IMR-90 (cell line): ENCODE measurements around the gene ABTB2. TPM values are rescaled to one million over a fixed set of nuclear protein-coding genes. Genes with fewer than 3 reads are reported as not detected.
"Not testable (repeated sequence)": the region's sequence is repeated elsewhere in the genome, so short reads cannot be mapped to it uniquely, and the experiment has no call there.

Experiments used
- ATAC-seq: fragments of 200-7000 bp; cut with Tn5 transposase; 2 replicates; pipeline ENCODE4 v1.9.1; 2020; ENCODE audit warnings: low read depth, mild to moderate bottlenecking, moderate library complexity
- BruUV-seq: library from RNA; stranded (reverse); fragments of 400-500 nt; replicated peaks from 2 replicates; lab custom pipeline; 2021; lab: Mats Ljungman, UMichigan
- CTCF ChIA-PET: fragments of 300-600 bp; formaldehyde crosslinking; extraction: SDS; loops from one replicate; lab custom pipeline; 2021; ENCODE audit warnings: antibody characterized with exemption; lab: Yijun Ruan, JAX
- POLR2A ChIA-PET: fragments of 300-600 bp; sonication (Branson Sonifier 250); formaldehyde crosslinking; loops from one replicate; lab custom pipeline; 2022; ENCODE audit warnings: antibody characterized with exemption; ENCODE audit not compliant: unreplicated experiment; lab: Charles Lee
- DNase-seq: peaks from one replicate; pipeline ENCODE4 v3.0.0; 2013
- H2AFZ ChIP-seq: replicated peaks from 2 replicates; pipeline ENCODE3; 2013; ENCODE audit warnings: low read length, mild to moderate bottlenecking; ENCODE audit not compliant: poor library complexity
- H2AK5ac ChIP-seq: 2 replicates; pipeline ENCODE4 v1.6.1; 2013; ENCODE audit warnings: low read depth, low read length, inconsistent platforms
- H2AK9ac ChIP-seq: replicated peaks from 2 replicates; pipeline ENCODE3; 2013; ENCODE audit warnings: mild to moderate bottlenecking, low read depth, low read length, moderate library complexity; ENCODE audit not compliant: poor library complexity
- H2BK120ac ChIP-seq: 2 replicates; pipeline ENCODE4 v1.6.1; 2013; ENCODE audit warnings: low read depth, low read length, inconsistent platforms
- H2BK15ac ChIP-seq: 3 replicates; pipeline ENCODE4 v1.6.1; 2013; ENCODE audit warnings: low read depth, low read length, inconsistent platforms
- H2BK20ac ChIP-seq: 2 replicates; pipeline ENCODE4 v1.6.1; 2013; ENCODE audit warnings: low read depth, mild to moderate bottlenecking, inconsistent platforms, low read length, moderate library complexity
- H2BK5ac ChIP-seq: 2 replicates; pipeline ENCODE4 v1.6.1; 2013; ENCODE audit warnings: mild to moderate bottlenecking, low read depth, low read length, inconsistent platforms; ENCODE audit not compliant: poor library complexity, severe bottlenecking
- H3K14ac ChIP-seq: replicated peaks from 2 replicates; pipeline ENCODE4 v1.6.1; 2013; ENCODE audit warnings: low read depth, low read length, inconsistent platforms
- H3K18ac ChIP-seq: 2 replicates; pipeline ENCODE4 v1.6.1; 2013; ENCODE audit warnings: low read depth, low read length, control low read depth
- H3K23ac ChIP-seq: 2 replicates; pipeline ENCODE4 v1.6.1; 2013; ENCODE audit warnings: low read depth, low read length, inconsistent platforms
- H3K27ac ChIP-seq: 2 replicates; pipeline ENCODE4 v1.5.1; 2013; ENCODE audit warnings: mild to moderate bottlenecking, control low read depth, low read length; ENCODE audit not compliant: insufficient read depth
- H3K27me3 ChIP-seq: 2 replicates; pipeline ENCODE4 v1.6.1; 2013; ENCODE audit warnings: low read length; ENCODE audit not compliant: control insufficient read depth, insufficient read depth
- H3K36me3 ChIP-seq: 2 replicates; pipeline ENCODE4 v1.6.1; 2013; ENCODE audit warnings: low read length, mixed read lengths; ENCODE audit not compliant: control insufficient read depth, insufficient read depth
- H3K4ac ChIP-seq: 2 replicates; pipeline ENCODE4 v1.6.1; 2013; ENCODE audit warnings: low read depth, low read length, inconsistent platforms
- H3K4me1 ChIP-seq: 2 replicates; pipeline ENCODE4 v1.6.1; 2013; ENCODE audit warnings: low read length, mixed read lengths; ENCODE audit not compliant: control insufficient read depth, insufficient read depth
- H3K4me2 ChIP-seq: 2 replicates; pipeline ENCODE4 v1.6.1; 2013; ENCODE audit warnings: low read depth, mild to moderate bottlenecking, control low read depth, low read length, moderate library complexity
- H3K4me3 ChIP-seq: 2 replicates; pipeline ENCODE4 v1.5.1; 2013; ENCODE audit warnings: low read depth, mild to moderate bottlenecking, control low read depth, low read length, moderate library complexity; ENCODE audit not compliant: insufficient read depth
- H3K56ac ChIP-seq: 2 replicates; pipeline ENCODE4 v1.6.1; 2013; ENCODE audit warnings: low read length, inconsistent platforms; ENCODE audit not compliant: insufficient read depth; ENCODE audit errors: extremely low read depth
- H3K79me1 ChIP-seq, 2 experiments: 2 replicates each; pipeline ENCODE4 v1.6.1; 2013; ENCODE audit warnings: low read length in 2 of 2, inconsistent platforms in 1 of 2, low read depth in 1 of 2
- H3K9ac ChIP-seq: 2 replicates; pipeline ENCODE4 v1.6.1; 2013; ENCODE audit warnings: low read depth, low read length, control low read depth
- H3K9me1 ChIP-seq: 2 replicates; pipeline ENCODE4 v1.6.1; 2013; ENCODE audit warnings: low read length, inconsistent platforms; ENCODE audit not compliant: insufficient read depth
- H3K9me3 ChIP-seq: 2 replicates; pipeline ENCODE4 v1.6.1; 2013; ENCODE audit warnings: low read length; ENCODE audit not compliant: control insufficient read depth, insufficient read depth
- H4K20me1 ChIP-seq: 2 replicates; pipeline ENCODE4 v1.6.1; 2013; ENCODE audit warnings: low read length, inconsistent platforms; ENCODE audit not compliant: insufficient read depth
- H4K5ac ChIP-seq: 2 replicates; pipeline ENCODE4 v1.6.1; 2013; ENCODE audit warnings: mild to moderate bottlenecking, low read depth, low read length, control low read depth
- H4K8ac ChIP-seq, 2 experiments: 2 replicates each; pipeline ENCODE4 v1.6.1; 2013; ENCODE audit warnings: low read depth in 2 of 2, low read length in 2 of 2, control low read depth in 1 of 2, inconsistent platforms in 1 of 2
- H4K91ac ChIP-seq: 2 replicates; pipeline ENCODE4 v1.6.1; 2013; ENCODE audit warnings: low read depth, low read length, inconsistent platforms; ENCODE audit not compliant: insufficient read depth
- CEBPB ChIP-seq: IDR thresholded peaks from 2 replicates; pipeline ENCODE4 v1.6.1; 2012; ENCODE audit warnings: low read depth, low read length, improper control_type of control experiment
- FOS ChIP-seq: fragments of 150-350 bp; IDR thresholded peaks from 2 replicates; pipeline ENCODE4 v1.6.1; 2016; ENCODE audit warnings: low read depth, low read length
- MAZ ChIP-seq: IDR thresholded peaks from 2 replicates; pipeline ENCODE4 v1.6.1; 2012; ENCODE audit warnings: low read depth, mild to moderate bottlenecking, low read length, improper control_type of control experiment, moderate library complexity, borderline replicate concordance
- MXI1 ChIP-seq: IDR thresholded peaks from 2 replicates; pipeline ENCODE4 v1.6.1; 2012; ENCODE audit warnings: low read depth, mild to moderate bottlenecking, low read length, moderate library complexity, borderline replicate concordance
- WGBS, 2 experiments: methylation state at CpG; one replicate each; pipeline versions ENCODE4 v1.1.5 to v1.1.7; 2013; ENCODE audit warnings: missing lambda C conversion rate in 2 of 2; ENCODE audit not compliant: insufficient read length in 1 of 2; ENCODE audit errors: extremely low coverage in 2 of 2; 5-methylcytosine and 5-hydroxymethylcytosine counted together
- dilution Hi-C: fragments of 300-500 bp; cut with HindIII; formaldehyde crosslinking; loops from one replicate; pipeline ENCODE4 v1.14.3; 2018; ENCODE audit warnings: low sequenced_read_pairs; ENCODE audit not compliant: unreplicated experiment
- in situ Hi-C: fragments of 300-500 bp; cut with MboI; formaldehyde crosslinking; loops from 3 replicates; pipeline ENCODE4 v1.14.3; 2019; ENCODE audit warnings: low sequenced_read_pairs, inconsistent platforms, mixed read lengths
- intact Hi-C: fragments of 100-400 bp; cut with micrococcal nuclease; formaldehyde crosslinking; loops from 2 replicates; pipeline ENCODE4 v1.10.0; 2022
- polyA plus RNA-seq, 3 experiments: library from polyadenylated mRNA; depleted of rRNA; stranded (reverse); fragments of >200 nt; gene quantifications; 2 replicates each; pipeline ENCODE4 v1.2.3, GENCODE V29; 2012; ENCODE audit warnings: low replicate concordance in 1 of 3
- total RNA-seq: library from RNA; depleted of rRNA; stranded (reverse); fragments of >200 nt; gene quantifications from 2 replicates; pipeline ENCODE4 v1.2.3, GENCODE V29; 2012

Gene ABTB2
- total and polyA plus RNA-seq, 2 of the 4 experiments (the other 2 are of a cell fraction), result 0.18 to 2.0 TPM

GRCh38 chr11:34181251-34181650 is 176.6 kb downstream of the ABTB2 start:
- BruUV-seq, result no TSS peak
- H3K9me1 ChIP-seq, result peaks cover 2% of the 10 kb centered on the region; the same call in 1 of the 2 replicates
- dilution Hi-C loops, result loop anchor here (25.0 kb wide), 1 partner anchor 156 kb away; no protein-coding TSS in a partner anchor

GRCh38 chr11:34180814-34181165 is 177.0 kb downstream of the ABTB2 start:
- H4K8ac ChIP-seq, H3K36me3 ChIP-seq, H3K4me2 ChIP-seq, H2AK9ac ChIP-seq, H3K18ac ChIP-seq, H4K20me1 ChIP-seq, H3K23ac ChIP-seq, H3K4me3 ChIP-seq, H2AFZ ChIP-seq, H3K27ac ChIP-seq, H3K14ac ChIP-seq, H2AK5ac ChIP-seq, intact Hi-C loops, H2BK20ac ChIP-seq, H3K4me1 ChIP-seq, POLR2A ChIA-PET, in situ Hi-C loops, H2BK5ac ChIP-seq, H3K79me1 ChIP-seq, BruUV-seq, H4K5ac ChIP-seq, H3K9ac ChIP-seq, H3K9me1 ChIP-seq, H3K27me3 ChIP-seq, H3K56ac ChIP-seq, H2BK15ac ChIP-seq, H3K4ac ChIP-seq, H4K91ac ChIP-seq, ATAC-seq, H3K9me3 ChIP-seq, DNase-seq, H2BK120ac ChIP-seq: not testable (repeated sequence)
- dilution Hi-C loops, result loop anchor here (25.0 kb wide), 1 partner anchor 157 kb away; no protein-coding TSS in a partner anchor
- CTCF ChIA-PET, result interaction anchor here (1.4 to 1.5 kb wide), 2 partner anchors 8 to 177 kb away, joined by 3 read pairs; partner anchors contain the start of gene ABTB2
- no CpG with 5 or more reads among the region's 5 CpGs for WGBS, 2 experiments

More at GRCh38 chr11:34181251-34181650, 176.6 kb downstream of the ABTB2 start:
- Histone ChIP-seq H3K23ac (no peak overlapping the region), H2AK9ac (no peak overlapping the region), H3K14ac (no peak overlapping the region), H2BK5ac (no peak overlapping the region), H3K9ac (no peak overlapping the region), H3K4ac (no peak overlapping the region), H4K20me1 (no peaks in the 10 kb centered on the region), H2BK120ac (no peak overlapping the region), H4K8ac (no peak overlapping the region), H3K27ac (no peak overlapping the region), H2BK15ac (no peak overlapping the region), H3K27me3 (peaks cover 3% of the 10 kb centered on the region; the same call in 1 of the 2 replicates), H2AK5ac (no peak overlapping the region), H3K79me1 (no peaks in the 10 kb centered on the region), H4K91ac (no peak overlapping the region), H3K36me3 (no peaks in the 10 kb centered on the region), H2BK20ac (no peak overlapping the region), H3K18ac (no peak overlapping the region), H3K4me3 (no peak overlapping the region), H4K5ac (no peak overlapping the region), H3K4me2 (no peak overlapping the region), H3K4me1 (peaks cover 8% of the 10 kb centered on the region; the same call in 1 of the 2 replicates), H2AFZ (no peak overlapping the region), H3K9me3 (no peaks in the 10 kb centered on the region), H3K56ac (no peak overlapping the region)
- no peak for ATAC-seq
- in situ Hi-C loops, result no loop called here
- intact Hi-C loops, result no loop called here
- TF ChIP-seq MXI1 (no peak), MAZ (no peak), CEBPB (no peak), FOS (no peak)
- ChIA-PET CTCF (no interaction called here), POLR2A (no interaction called here)
- no peak for DNase-seq
- WGBS, 2 experiments, result no CpG with 5 or more reads among the region's 5 CpGs
